Type B pancreatic cell (in vitro differentiated cells): ENCODE results near the gene GRIA1. TPM values are rescaled to one million over a fixed set of nuclear protein-coding genes. Genes with fewer than 3 reads are reported as not detected.

Source experiments
- DNase-seq: peaks from one replicate; pipeline ENCODE4 v3.0.0; 2021; ENCODE audit warnings: mixed read lengths; ENCODE audit not compliant: unreplicated experiment; ENCODE audit errors: extremely low spot score
- H3K27ac Mint-ChIP-seq: 2 replicates; pipeline ENCODE4 v1.8.0; 2021; ENCODE audit warnings: mild to moderate bottlenecking, mixed read lengths
- H3K27me3 Mint-ChIP-seq: 2 replicates; pipeline ENCODE4 v1.8.0; 2021; ENCODE audit warnings: mixed read lengths
- H3K36me3 Mint-ChIP-seq: 2 replicates; pipeline ENCODE4 v1.8.0; 2021; ENCODE audit warnings: mixed read lengths
- H3K4me1 Mint-ChIP-seq: one replicate; pipeline ENCODE4 v1.8.0; 2021; ENCODE audit warnings: mixed read lengths; ENCODE audit not compliant: unreplicated experiment
- H3K4me3 Mint-ChIP-seq: 2 replicates; pipeline ENCODE4 v1.8.0; 2021; ENCODE audit warnings: mild to moderate bottlenecking, mixed read lengths
- H3K9me3 Mint-ChIP-seq: 2 replicates; pipeline ENCODE4 v1.8.0; 2021; ENCODE audit warnings: mixed read lengths
- total RNA-seq: library from RNA; stranded (reverse); gene quantifications from 2 replicates; pipeline ENCODE4 v1.2.1, GENCODE V29; 2021; ENCODE audit warnings: low replicate concordance
- TF ChIP-seq, protein P1 (sequence below): fragments of 200-600 bp; sonication (generic); conservative IDR thresholded peaks from 2 replicates; pipeline ENCODE4 v1.5.0; 2021; ENCODE audit warnings: antibody characterized with exemption, mild to moderate bottlenecking

GRIA1 gene
- total RNA-seq, 1 donor from 2014 or later = 18.0 TPM

DNA sequence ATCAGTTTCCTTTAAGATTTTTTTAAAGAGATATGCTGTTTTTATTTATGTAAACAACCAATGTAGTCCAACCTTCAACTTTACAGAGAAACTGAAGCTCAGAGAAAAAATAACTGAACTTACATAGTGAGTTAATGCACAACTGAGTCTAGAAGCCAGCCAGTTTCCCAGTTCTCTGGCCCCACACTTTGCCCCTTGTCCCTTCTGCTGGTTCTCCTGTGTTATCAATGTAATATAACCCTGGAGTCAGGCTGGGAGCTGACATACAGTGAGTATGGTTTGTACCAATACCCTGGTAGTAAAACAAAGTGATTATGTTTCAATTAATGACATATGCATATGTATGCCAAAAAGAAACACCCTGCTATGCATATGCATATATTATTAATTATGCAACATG, 32.2 kb upstream of the GRIA1 start:
- H3K4me1 Mint-ChIP-seq = no peaks in the 10 kb centered on the region
- peaks cover 3% of the 10 kb centered on the region for H3K27me3 Mint-ChIP-seq
- H3K4me3 Mint-ChIP-seq = no peak overlapping the region
- no peaks in the 10 kb centered on the region for H3K36me3 Mint-ChIP-seq
- H3K9me3 Mint-ChIP-seq = no peaks in the 10 kb centered on the region
- DNase-seq = no peak
- no peak overlapping the region for H3K27ac Mint-ChIP-seq
- TF ChIP-seq, protein P1, sequence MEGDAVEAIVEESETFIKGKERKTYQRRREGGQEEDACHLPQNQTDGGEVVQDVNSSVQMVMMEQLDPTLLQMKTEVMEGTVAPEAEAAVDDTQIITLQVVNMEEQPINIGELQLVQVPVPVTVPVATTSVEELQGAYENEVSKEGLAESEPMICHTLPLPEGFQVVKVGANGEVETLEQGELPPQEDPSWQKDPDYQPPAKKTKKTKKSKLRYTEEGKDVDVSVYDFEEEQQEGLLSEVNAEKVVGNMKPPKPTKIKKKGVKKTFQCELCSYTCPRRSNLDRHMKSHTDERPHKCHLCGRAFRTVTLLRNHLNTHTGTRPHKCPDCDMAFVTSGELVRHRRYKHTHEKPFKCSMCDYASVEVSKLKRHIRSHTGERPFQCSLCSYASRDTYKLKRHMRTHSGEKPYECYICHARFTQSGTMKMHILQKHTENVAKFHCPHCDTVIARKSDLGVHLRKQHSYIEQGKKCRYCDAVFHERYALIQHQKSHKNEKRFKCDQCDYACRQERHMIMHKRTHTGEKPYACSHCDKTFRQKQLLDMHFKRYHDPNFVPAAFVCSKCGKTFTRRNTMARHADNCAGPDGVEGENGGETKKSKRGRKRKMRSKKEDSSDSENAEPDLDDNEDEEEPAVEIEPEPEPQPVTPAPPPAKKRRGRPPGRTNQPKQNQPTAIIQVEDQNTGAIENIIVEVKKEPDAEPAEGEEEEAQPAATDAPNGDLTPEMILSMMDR = no peak

GRCh38 chr5:153459051-153459743, 31.3 kb upstream of the GRIA1 start:
- TF ChIP-seq, protein P1 = no peak
- DNase-seq = no peak
- Mint-ChIP-seq H3K4me1 (no peaks in the 10 kb centered on the region), H3K4me3 (no peak overlapping the region), H3K27ac (no peak overlapping the region), H3K9me3 (no peaks in the 10 kb centered on the region), H3K27me3 (peaks cover 3% of the 10 kb centered on the region), H3K36me3 (no peaks in the 10 kb centered on the region)

- Mint-ChIP-seq H3K4me3 (no peak overlapping the region), H3K36me3 (no peaks in the 10 kb centered on the region), H3K9me3 (no peaks in the 10 kb centered on the region), H3K4me1 (no peaks in the 10 kb centered on the region), H3K27ac (no peak overlapping the region), H3K27me3 (peaks cover 3% of the 10 kb centered on the region)
- TF ChIP-seq, protein P1 = no peak
- no peak for DNase-seq
Measured at GRCh38 chr5:153460421-153460820, 30.0 kb upstream of the GRIA1 start.

DNA sequence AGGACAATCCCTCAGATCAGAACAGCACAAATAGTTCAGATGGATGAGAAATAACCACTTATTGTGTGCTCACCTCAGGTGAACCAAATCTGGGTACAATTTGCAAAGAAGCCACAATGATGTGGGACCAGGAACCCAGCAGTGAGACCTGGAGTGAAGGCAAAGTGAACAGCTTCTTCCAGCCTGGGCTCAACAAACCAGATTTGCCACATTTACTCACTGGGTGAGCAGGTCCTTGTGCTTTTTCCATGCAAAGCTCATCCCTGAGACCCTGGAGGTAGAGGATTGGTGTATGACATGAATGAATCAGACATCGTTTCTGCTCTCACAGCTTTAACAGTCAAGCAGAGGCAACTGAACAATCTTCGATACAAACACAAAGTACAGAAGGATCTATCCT, 29.1 kb upstream of the GRIA1 start:
- TF ChIP-seq, protein P1 = no peak
- H3K4me3 Mint-ChIP-seq = no peak overlapping the region
- H3K36me3 Mint-ChIP-seq = no peaks in the 10 kb centered on the region
- H3K27ac Mint-ChIP-seq = no peak overlapping the region
- no peak for DNase-seq
- no peaks in the 10 kb centered on the region for H3K4me1 Mint-ChIP-seq
- H3K9me3 Mint-ChIP-seq = no peaks in the 10 kb centered on the region
- peaks cover 3% of the 10 kb centered on the region for H3K27me3 Mint-ChIP-seq

DNA sequence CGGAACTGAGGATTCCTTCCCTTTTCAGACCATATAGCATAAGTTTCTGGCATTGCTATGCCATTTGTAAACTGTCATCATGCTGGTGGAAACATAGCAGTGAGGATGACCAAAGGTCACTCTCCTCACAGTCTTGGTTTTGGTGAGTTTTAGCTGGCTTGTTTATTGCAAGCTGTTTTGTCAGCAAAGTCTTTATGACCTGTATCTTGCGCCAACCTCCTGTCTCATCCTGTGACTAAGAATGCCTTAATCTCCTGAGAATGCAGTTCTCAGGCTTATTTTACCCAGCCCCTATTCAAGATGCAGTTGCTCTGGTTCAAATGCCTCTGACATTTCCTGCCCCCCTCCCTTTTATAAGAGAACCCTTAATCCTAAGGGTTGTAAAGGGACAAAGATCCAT, 26.7 kb upstream of the GRIA1 start:
- H3K27me3 Mint-ChIP-seq = peaks cover 3% of the 10 kb centered on the region
- no peaks in the 10 kb centered on the region for H3K9me3 Mint-ChIP-seq
- H3K4me3 Mint-ChIP-seq = no peak overlapping the region
- TF ChIP-seq, protein P1 = no peak
- H3K27ac Mint-ChIP-seq = no peak overlapping the region
- no peak for DNase-seq
- no peaks in the 10 kb centered on the region for H3K4me1 Mint-ChIP-seq
- no peaks in the 10 kb centered on the region for H3K36me3 Mint-ChIP-seq
